Measurements from ENCODE around the gene ASB6. TPM values are rescaled to one million over a fixed set of nuclear protein-coding genes. Genes with fewer than 3 reads are reported as not detected.

ASB6 gene
- total and polyA plus RNA-seq, 2 of the 13 experiments (the other 11 are each of a cell fraction or from before 2014, with no cell fraction given): 8.2 to 8.4 TPM

- TF ChIP-seq ZNF576 (CRISPR knock-in tag; IDR thresholded peaks at IDR 0.05): no peak
Observed at GRCh38 chr9:129641750-129642585, at the start of gene ASB6 (continued).

- in situ Hi-C loops (cut with HindIII; ENCODE audit: extremely low pct_ligation_motif_present, low pct_unique_long_range_greater_than_20kb) (no loop called here), intact Hi-C loops (cut with micrococcal nuclease; ENCODE audit: unreplicated experiment) (no loop called here)
- no peaks in the 10 kb centered on the region for H3K4me1 ChIP-seq (ENCODE audit: insufficient read depth, low read length)
- H3K27ac ChIP-seq (ENCODE audit: extremely low read length, insufficient read depth, low read length): no peak overlapping the region
- H2AFZ ChIP-seq (ENCODE audit: low read length): no peak overlapping the region
- H3K4me3 ChIP-seq (replicated peaks in 1 of 3; ENCODE audit: insufficient read depth in 1 of 3, low read depth in 2 of 3, low read length in 3 of 3): no peak overlapping the region
- no peaks in the 10 kb centered on the region for H3K36me3 ChIP-seq (replicated peaks in 1 of 2; ENCODE audit: control insufficient read depth in 1 of 2, insufficient read depth in 2 of 2, low read length in 2 of 2)
- no peak for DNase-seq (ENCODE audit: low spot score)
- H3K9me3 ChIP-seq (ENCODE audit: low read length): no peaks in the 10 kb centered on the region
- H3K27me3 ChIP-seq (ENCODE audit: control insufficient read depth in 1 of 2, insufficient read depth in 2 of 2, low read length in 2 of 2): peaks cover 2 to 17% of the 10 kb centered on the region in 2 experiments
- WGBS (ENCODE audit: low lambda C conversion rate): 53% methylated on average over 10 of the region's 11 CpGs
- no peak for TF ChIP-seq ZFP82 (CRISPR knock-in tag; IDR thresholded peaks at IDR 0.05; ENCODE audit: borderline replicate concordance)
- TF ChIP-seq ATF2 (CRISPR knock-in tag; IDR thresholded peaks at IDR 0.05): no peak
- no peak for TF ChIP-seq BRCA1 (CRISPR knock-in tag; IDR thresholded peaks at IDR 0.05)
- TF ChIP-seq SP2 (CRISPR knock-in tag; IDR thresholded peaks at IDR 0.05): no peak
- TF ChIP-seq ZNF567 (CRISPR knock-in tag; IDR thresholded peaks at IDR 0.05; ENCODE audit: borderline replicate concordance): no peak
- no peak for TF ChIP-seq BATF2 (CRISPR knock-in tag; IDR thresholded peaks at IDR 0.05)
- TF ChIP-seq CTCF (CRISPR knock-in tag; IDR thresholded peaks at IDR 0.05): 0 out of 2 replicates have a peak, but pooled peaks have one; percentile 3
- H4K20me1 ChIP-seq (ENCODE audit: insufficient read depth, low read length): no peaks in the 10 kb centered on the region
- POLR2A ChIA-PET: no interaction called here
- BruUV-seq (replicated peaks): no TSS peak
- H3K4me2 ChIP-seq (ENCODE audit: low read depth, low read length): no peak overlapping the region
- no peak overlapping the region for H3K9ac ChIP-seq (ENCODE audit: insufficient read depth, low read depth, low read length)
- ATAC-seq: peak; percentile 46; the same call in 2 of the 3 replicates
- CTCF ChIA-PET (ENCODE audit: low intra/inter-chr PET ratio, low total read pairs): no interaction called here
- no peaks in the 10 kb centered on the region for H3K79me2 ChIP-seq (ENCODE audit: insufficient read depth, low read length)
- FAIRE-seq: no peak
Observed at GRCh38 chr9:129688285-129689043, 46.5 kb upstream of the ASB6 start.
